Ectodermal cell (in vitro differentiated cells): ENCODE results near the gene DOK3.
A peak's percentile ranks its signal among the peaks of the same experiment; 100 is the strongest.

Experiments used
- H3K27ac ChIP-seq: 2 replicates; pipeline ENCODE4 v1.7.0; 2013; ENCODE audit warnings: mild to moderate bottlenecking, low read depth, low read length; ENCODE audit not compliant: insufficient read depth, poor library complexity, severe bottlenecking
- H3K27me3 ChIP-seq: 2 replicates; pipeline ENCODE4 v1.7.0; 2013; ENCODE audit warnings: mild to moderate bottlenecking, low read length; ENCODE audit not compliant: insufficient read depth, control insufficient read depth, poor library complexity, severe bottlenecking
- H3K36me3 ChIP-seq: one replicate; pipeline ENCODE4 v1.7.0; 2013; ENCODE audit warnings: low read length; ENCODE audit not compliant: control insufficient read depth, insufficient read depth
- H3K4me1 ChIP-seq: one replicate; pipeline ENCODE4 v1.7.0; 2013; ENCODE audit warnings: low read length; ENCODE audit not compliant: control insufficient read depth, insufficient read depth
- H3K4me3 ChIP-seq: 2 replicates; pipeline ENCODE4 v1.7.0; 2013; ENCODE audit warnings: low read depth, low read length, control low read depth; ENCODE audit not compliant: insufficient read depth
- H3K9me3 ChIP-seq: 2 replicates; pipeline ENCODE4 v1.7.0; 2013; ENCODE audit warnings: mild to moderate bottlenecking, low read length, moderate library complexity; ENCODE audit not compliant: control insufficient read depth
- WGBS, 2 experiments: methylation state at CpG; one replicate each; pipeline ENCODE4 v1.1.7; 2013; ENCODE audit warnings: missing lambda C conversion rate in 2 of 2; 5-methylcytosine and 5-hydroxymethylcytosine counted together

The DOK3 gene

DNA sequence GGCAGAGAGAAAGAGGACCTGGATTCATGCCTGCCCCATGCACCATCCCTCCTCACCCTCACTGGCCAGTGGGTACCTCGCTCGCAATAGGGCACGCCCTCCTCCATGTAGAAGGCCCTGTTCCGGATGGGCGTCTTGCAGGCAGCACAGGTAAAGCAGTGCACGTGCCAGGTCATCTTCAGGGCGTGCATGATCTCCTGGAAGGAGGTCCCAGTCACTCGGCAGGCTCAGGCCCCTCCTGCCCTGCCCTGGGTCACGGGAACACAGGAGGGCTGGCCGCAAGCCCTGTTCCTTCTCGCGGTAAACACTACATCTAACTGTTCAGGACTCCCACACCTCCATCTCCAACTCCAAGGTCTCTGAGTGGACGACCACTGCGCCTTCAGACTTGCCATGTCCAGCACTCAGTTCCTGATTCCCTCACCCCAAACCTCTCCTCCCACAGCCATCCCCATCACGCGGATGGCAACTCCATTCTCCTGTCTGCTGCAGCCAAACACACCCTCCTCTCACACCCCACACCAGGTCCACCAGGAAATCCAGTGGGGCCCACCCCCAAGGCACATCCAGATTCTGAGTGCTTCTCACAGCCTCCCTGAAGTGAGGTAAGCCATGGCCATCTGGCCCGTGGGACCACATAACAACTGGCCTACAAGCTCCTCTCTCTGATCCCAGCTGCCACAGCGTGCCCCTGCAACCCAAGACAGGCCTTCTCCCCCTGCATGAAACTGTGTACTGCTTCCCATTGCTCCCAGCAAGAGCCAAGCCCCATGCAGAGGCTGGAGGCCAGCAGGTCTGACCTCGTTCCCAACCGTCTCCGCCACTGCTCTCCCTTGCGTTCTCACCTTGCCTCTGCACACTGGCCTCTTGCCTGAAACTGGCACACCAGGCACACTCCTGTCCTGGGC lies 25.4 kb downstream of the DOK3 start:
- no peaks in the 10 kb centered on the region for H3K9me3 ChIP-seq
- H3K27me3 ChIP-seq = no peaks in the 10 kb centered on the region
- no peak overlapping the region for H3K4me3 ChIP-seq

DNA sequence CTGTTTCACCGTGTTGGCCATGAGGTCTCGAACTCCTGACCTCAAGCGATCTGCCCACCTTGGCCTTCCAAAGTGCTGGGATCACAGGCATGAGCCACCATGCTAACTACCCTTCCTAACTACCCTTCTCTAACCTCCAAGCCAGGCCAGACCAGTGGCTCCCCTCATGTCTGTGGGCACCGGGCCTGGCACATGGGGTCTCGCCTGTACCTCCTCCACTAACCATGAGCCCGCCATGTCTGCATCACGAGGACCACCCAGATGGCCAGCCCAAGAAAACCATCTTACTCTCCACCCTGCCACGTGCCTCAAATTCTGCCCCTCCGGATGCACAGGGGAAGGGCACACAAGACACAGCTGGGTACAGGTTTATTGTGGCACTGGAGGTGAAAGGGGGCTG lies 26.6 kb downstream of the DOK3 start:
- Histone ChIP-seq H3K27ac (no peak overlapping the region), H3K36me3 (peaks cover 29% of the 10 kb centered on the region), H3K27me3 (no peaks in the 10 kb centered on the region), H3K9me3 (no peaks in the 10 kb centered on the region), H3K4me3 (no peak overlapping the region), H3K4me1 (no peaks in the 10 kb centered on the region)
- WGBS, 2 experiments = 96 to 97% methylated on average over 9 of the region's 9 CpGs

More for the DNA sequence above, 25.4 kb downstream of the DOK3 start:
- Histone ChIP-seq H3K36me3 (peaks cover 40% of the 10 kb centered on the region), H3K27ac (no peak overlapping the region), H3K4me1 (no peaks in the 10 kb centered on the region)
- WGBS, 2 experiments = 95% methylated on average over 22 of the region's 22 CpGs

GRCh38 chr5:177482359-177482795 lies 27.2 kb downstream of the DOK3 start:
- Histone ChIP-seq H3K4me1 (no peaks in the 10 kb centered on the region), H3K4me3 (no peak overlapping the region), H3K27me3 (no peaks in the 10 kb centered on the region), H3K9me3 (no peaks in the 10 kb centered on the region), H3K27ac (no peak overlapping the region), H3K36me3 (peaks cover 22% of the 10 kb centered on the region)
- 91 to 94% methylated on average over 10 of the region's 10 CpGs for WGBS, 2 experiments

GRCh38 chr5:177479774-177480173 lies 29.9 kb downstream of the DOK3 start:
- WGBS, 2 experiments = 92 to 94% methylated on average over 14 of the region's 14 CpGs
- H3K36me3 ChIP-seq = peaks cover 10% of the 10 kb centered on the region
- peaks cover 4% of the 10 kb centered on the region for H3K4me1 ChIP-seq
- no peaks in the 10 kb centered on the region for H3K27me3 ChIP-seq
- no peak overlapping the region for H3K4me3 ChIP-seq
- peak overlapping the region; percentile 67 for H3K27ac ChIP-seq
- no peaks in the 10 kb centered on the region for H3K9me3 ChIP-seq

GRCh38 chr5:177478711-177479646 lies 30.6 kb downstream of the DOK3 start:
- WGBS, 2 experiments = 87 to 89% methylated on average over 18 of the region's 18 CpGs
- Histone ChIP-seq H3K9me3 (no peaks in the 10 kb centered on the region), H3K27me3 (no peaks in the 10 kb centered on the region), H3K27ac (no peak overlapping the region), H3K4me1 (peaks cover 9% of the 10 kb centered on the region), H3K4me3 (no peak overlapping the region), H3K36me3 (peaks cover 6% of the 10 kb centered on the region)

DNA sequence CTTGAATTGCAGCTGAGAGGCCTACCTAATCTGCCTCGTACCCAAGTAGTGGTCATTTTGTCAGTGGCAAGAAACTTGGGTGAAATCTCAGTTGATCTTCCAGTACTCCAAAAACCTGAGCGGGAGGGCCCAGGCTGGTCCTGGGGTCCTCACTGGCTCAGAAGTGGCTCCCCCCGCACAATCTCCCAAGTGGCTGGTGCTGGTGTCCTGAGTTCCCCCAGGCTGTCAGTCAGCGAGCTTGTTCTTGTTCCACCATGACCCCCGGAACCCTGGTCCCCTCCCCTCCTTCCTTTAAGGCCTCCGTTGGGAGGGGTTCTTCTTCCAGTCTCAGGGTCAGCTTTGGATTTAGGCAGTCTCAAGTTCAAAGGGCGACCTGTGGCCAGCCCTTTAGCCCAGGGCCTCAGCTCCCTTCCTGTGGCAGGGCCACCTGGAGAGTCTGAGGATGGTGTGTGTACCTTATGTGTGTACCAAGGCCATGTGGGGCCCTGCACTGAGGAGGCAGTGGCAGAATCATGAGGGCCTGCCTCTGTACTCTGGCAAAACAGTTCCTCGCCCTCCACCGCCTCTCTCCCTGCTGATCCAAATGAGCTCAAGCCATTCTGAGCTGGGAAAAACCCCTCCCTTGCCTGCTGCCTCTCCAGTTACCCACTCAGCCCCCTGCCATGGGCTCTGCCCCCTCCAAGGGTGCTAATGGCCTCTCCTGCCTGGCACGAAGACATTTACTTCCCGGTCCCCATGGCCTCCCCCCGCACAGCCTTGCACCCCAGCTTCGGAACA lies 31.7 kb downstream of the DOK3 start:
- no peak overlapping the region for H3K4me3 ChIP-seq
- 93 to 95% methylated on average over 13 of the region's 13 CpGs for WGBS, 2 experiments
- no peaks in the 10 kb centered on the region for H3K9me3 ChIP-seq
- H3K36me3 ChIP-seq = no peaks in the 10 kb centered on the region
- peaks cover 12% of the 10 kb centered on the region for H3K4me1 ChIP-seq
- no peaks in the 10 kb centered on the region for H3K27me3 ChIP-seq
- H3K27ac ChIP-seq = no peak overlapping the region

GRCh38 chr5:177476531-177477233 lies 32.9 kb downstream of the DOK3 start:
- Histone ChIP-seq H3K4me1 (peaks cover 17% of the 10 kb centered on the region), H3K27ac (no peak overlapping the region), H3K27me3 (no peaks in the 10 kb centered on the region), H3K4me3 (no peak overlapping the region), H3K9me3 (no peaks in the 10 kb centered on the region), H3K36me3 (no peaks in the 10 kb centered on the region)
- 85 to 91% methylated on average over 18 of the region's 18 CpGs for WGBS, 2 experiments

DNA sequence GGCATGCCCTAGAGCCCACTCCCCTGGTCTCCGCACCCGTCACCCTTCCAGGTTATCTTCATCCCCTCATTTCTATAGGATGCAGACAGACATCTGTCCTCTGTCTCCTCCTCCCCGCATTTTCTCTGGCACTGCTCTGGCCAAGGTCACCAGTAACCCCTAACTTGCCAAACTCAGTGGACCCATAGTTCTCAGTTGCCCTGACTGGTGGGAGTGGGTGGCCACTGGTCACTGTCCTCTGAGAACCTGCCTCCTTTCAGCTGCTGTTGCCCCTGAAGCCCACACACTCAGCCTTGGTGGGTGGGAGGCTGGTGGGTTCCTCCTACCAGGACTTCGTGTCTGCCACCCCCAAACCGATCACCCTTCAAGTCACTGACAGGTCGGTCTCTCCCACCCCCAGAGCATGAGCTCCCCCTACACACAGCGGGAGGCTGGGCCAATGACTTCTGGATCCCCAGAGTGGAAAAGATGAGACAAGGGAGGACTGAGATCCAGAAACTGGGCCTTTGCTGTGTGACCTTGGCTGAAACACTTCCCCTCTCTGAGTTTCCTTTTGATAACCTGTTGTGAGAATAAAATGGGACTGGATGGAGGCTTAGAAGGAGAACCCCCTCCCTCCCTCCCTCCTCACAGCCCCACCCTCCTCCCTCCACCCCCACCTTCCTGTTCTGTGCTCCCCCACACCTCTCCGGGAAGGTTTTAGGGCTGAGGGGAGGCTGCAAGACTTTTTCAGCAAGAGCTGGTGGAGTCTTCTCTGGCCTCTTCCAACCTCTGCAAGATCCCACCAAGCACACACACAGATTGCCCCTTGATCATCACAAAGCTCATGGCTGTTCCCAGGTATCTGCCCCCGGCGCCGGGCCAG lies 33.8 kb downstream of the DOK3 start:
- Histone ChIP-seq H3K9me3 (no peaks in the 10 kb centered on the region), H3K27ac (no peak overlapping the region)
- 77 to 80% methylated on average over 10 to 11 of the region's 11 CpGs for WGBS, 2 experiments

More for the DNA sequence above, 33.8 kb downstream of the DOK3 start:
- Histone ChIP-seq H3K4me1 (peaks cover 25% of the 10 kb centered on the region), H3K36me3 (no peaks in the 10 kb centered on the region), H3K4me3 (no peak overlapping the region), H3K27me3 (no peaks in the 10 kb centered on the region)
